Stimulated activated CD4-positive, alpha-beta T cell treated with anti-CD3 and anti-CD28 coated beads, Interleukin-4, amount 100 ng/mL, for 4 hours (primary cell): ENCODE data around the gene CGB2.
"Not testable (repeated sequence)": the region's sequence is repeated elsewhere in the genome, so short reads cannot be mapped to it uniquely, and the experiment has no call there.

ENCODE experiments used
- DNase-seq, 2 experiments: peaks; one replicate each; pipeline ENCODE4 v3.0.0-alpha.2; 2020

The CGB2 gene

GRCh38 chr19:49011194-49011593 lies 20.5 kb upstream of the CGB2 start:
- DNase-seq: no peak

- DNase-seq: no peak
Measured at GRCh38 chr19:49014123-49014869, 17.4 kb upstream of the CGB2 start.

DNA sequence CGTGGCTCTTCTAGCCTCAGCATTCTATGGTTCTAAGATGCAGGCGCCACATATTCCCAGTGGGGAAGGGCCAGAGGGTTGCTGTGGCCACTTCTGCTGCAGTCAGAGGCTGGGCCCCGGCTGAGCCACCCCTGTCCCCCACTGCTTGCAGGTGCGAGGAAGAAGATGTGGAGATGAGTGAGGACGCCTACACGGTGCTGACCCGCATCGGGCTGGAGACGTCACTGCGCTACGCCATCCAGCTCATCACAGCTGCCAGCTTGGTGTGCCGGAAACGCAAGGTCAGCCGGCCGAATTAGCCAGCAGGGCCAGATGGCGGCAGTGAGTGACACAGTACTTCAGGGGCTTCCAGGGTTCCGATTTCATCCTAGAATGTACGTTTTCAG lies 16.8 kb upstream of the CGB2 start:
- DNase-seq: no peak

GRCh38 chr19:49016067-49016839 lies 15.4 kb upstream of the CGB2 start:
- no peak for DNase-seq

DNA sequence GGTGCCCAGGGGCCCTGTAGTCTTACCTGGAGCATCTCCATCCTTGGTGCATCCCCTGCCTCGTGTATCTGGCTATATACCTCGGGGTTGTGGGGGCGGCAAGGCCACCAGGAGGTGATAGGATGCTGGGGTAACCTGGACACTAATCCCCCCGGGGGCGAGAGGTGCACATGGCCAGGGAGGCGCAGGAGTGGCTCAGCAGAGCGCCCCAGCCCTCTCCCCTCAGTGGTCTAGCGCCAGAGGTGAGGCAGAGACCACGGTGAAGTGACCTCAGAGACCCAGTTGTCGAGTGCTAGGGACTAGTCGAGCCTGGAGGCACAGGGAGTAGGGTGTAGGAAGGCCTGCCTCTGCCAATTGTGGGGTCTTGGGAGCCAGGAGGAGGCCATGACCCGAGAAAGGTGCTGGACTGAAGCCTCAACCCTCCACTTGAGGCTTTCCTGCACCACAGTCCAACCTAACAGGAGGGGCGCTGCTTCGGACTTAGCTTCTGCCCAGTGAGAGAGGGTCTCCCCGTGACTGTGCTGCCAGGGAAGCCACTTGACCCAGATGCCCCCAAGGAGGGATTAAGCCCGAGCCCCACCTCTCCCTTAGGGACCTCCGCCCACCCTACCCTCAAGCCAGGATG lies 14.5 kb upstream of the CGB2 start, which contains the start of gene LHB:
Gene LHB (minus strand): TSS at position 51 of the 625 bp plus-strand sequence. CDS start 10 bp downstream, at position 41.
- no peak for DNase-seq

DNA sequence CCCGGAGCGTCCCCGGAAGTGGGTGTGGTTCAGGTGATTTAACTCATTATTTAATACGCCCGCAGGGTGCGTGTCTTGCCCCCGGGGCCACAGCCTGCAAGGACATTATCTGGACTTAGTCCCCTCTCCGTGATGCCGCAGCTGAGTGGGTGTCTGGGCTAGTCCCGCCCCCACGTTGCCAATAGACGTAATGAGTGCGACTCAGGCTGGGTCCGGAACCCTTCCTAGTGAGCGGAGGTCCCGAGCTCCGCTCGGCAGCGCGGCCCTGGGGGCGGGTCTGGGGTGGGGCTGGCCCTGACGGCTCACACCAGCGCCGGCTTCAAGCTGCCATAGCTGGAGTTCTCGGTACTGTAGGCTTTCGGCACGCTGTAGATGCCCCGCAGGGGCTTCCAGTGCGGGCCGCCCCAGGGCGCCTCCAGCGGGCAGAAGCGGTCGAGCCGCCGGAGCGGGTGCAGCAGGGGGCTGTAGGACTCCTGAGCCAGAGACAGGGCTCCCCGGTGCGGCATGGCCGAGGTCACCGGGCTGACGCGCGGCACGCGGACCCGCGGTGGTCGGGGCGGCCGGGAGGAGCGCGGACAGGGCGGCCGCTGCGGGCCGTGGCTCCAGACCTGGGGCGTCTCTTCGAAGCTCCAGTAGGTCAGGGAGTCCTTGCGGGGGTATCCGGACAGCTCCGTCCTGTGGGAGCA lies 13.9 kb upstream of the CGB2 start:
- peak; percentile 49 to 59 for DNase-seq

- DNase-seq: not testable (repeated sequence)
Measured at GRCh38 chr19:49018388-49019241, 13.1 kb upstream of the CGB2 start.

- peak; percentile 52 to 66 for DNase-seq
Measured at GRCh38 chr19:49019242-49019932, 12.3 kb upstream of the CGB2 start.

GRCh38 chr19:49020342-49020741 lies 11.3 kb upstream of the CGB2 start:
- DNase-seq: no peak

DNA sequence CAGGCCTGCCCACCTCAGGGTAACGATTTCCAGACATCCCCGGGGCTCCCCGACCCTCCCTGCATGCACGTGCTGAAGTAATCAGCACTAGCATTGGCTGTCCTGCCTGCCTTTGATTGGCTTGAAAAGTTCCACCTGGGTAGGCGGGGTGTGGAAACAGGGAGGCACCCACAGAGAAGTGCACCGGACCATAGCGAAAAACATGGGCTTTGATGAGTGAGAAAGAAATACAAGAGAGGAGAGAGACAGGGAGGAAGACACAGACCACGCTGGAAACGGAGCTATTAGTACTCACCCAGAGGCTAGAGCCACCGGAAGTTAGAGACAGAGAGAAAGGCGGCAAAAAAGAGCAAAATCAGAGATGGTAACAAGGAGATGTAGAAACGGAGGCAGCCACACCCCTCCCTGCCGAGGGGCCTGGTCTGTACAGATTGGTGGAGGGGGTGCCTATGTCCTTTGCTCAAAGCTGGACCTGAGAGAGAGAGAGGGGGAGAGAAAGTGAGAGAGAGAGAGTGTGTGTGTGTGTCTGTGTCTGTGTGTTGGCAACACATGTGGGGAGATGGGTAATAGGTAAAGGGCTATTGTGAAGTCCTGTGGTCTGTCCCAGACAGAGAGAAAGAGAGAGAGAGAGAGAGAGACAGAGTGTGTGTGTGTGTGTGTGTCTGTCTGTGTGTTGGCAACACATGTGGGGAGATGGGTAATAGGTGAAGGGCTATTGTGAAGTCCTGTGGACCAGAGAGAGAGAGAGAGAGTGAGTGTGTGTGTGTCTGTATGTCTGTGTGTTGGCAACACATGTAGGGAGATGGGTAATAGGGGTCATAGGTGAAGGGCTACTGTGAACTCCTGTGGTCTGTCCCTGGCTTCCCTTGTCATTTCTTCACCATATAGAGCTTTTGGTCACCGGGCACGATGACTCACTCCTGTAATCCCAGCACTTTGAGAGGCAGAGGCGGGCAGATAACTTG lies 10.5 kb upstream of the CGB2 start:
- no peak for DNase-seq

- no peak for DNase-seq
Measured at GRCh38 chr19:49022116-49022515, 9.6 kb upstream of the CGB2 start.

DNA sequence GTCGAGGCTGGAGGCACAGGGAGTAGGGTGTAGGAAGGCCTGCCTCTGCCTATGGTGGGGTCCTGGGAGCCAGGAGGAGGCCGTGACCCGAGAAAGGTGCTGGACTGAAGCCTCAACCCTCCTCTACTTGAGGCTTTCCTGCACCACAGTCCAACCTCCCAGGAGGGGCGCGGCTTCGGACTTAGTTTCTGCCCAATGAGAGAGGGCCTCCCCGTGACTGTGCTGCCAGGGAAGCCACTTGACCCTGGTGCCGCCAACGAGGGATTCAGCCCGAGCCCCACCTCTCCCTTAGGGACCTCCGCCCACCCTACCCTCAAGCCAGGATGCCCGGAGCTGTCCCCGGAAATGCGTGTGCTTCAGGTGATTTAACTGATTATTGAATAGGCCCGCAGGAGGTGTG lies 7.5 kb upstream of the CGB2 start, which contains the start of gene CGB3:
Gene CGB3 (minus strand): TSS at position 101 of the 400 bp plus-strand sequence. CDS start 362 bp downstream, outside the sequence.
- DNase-seq: not testable (repeated sequence)

- DNase-seq: not testable (repeated sequence)
Measured at GRCh38 chr19:49025088-49025487, 6.6 kb upstream of the CGB2 start.

GRCh38 chr19:49025599-49025998 lies 6.1 kb upstream of the CGB2 start:
- DNase-seq: not testable (repeated sequence)

DNA sequence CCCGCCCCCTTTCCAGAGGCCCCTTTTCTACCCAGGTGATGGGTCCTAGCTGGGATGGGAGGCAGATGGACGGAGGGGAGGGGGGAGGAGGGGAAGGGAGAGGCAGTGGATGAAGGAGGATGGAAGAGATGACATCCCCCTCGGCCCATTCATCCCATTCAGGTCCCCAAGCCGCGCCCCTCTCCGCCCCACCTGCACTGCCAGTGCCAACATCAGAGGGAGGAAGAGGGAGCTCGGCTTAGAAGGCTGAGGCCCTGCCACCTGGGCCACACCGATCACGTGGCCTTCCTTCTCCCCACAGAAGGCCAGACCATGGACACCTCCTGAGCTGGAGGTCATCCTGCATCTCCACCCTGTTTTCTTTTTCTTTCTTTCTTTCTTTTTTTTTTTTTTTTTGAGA lies 3.0 kb upstream of the CGB2 start:
- not testable (repeated sequence) for DNase-seq

- not testable (repeated sequence) for DNase-seq
Measured at GRCh38 chr19:49029749-49030148, 1.9 kb upstream of the CGB2 start.

GRCh38 chr19:49030323-49030722 lies 1.4 kb upstream of the CGB2 start:
- not testable (repeated sequence) for DNase-seq

- not testable (repeated sequence) for DNase-seq
Measured at GRCh38 chr19:49036815-49037214, 5.1 kb downstream of the CGB2 start, which contains the start of gene CGB1. TSS of gene CGB1 (minus strand) at chr19:49036895. CDS start at chr19:49036711, 184 bp downstream.

- not testable (repeated sequence) for DNase-seq
Measured at GRCh38 chr19:49038111-49038510, 6.4 kb downstream of the CGB2 start.
